PC-9 (cell line): ENCODE results near the gene GLS.

Experiments used
- EZH2 ChIP-seq: fragments of 200-600 bp; sonication (generic); IDR thresholded peaks from 2 replicates; pipeline ENCODE4 v1.8.0; 2017; ENCODE audit warnings: antibody characterized with exemption, low read depth
- TF ChIP-seq, protein P1 (sequence below): fragments of 200-600 bp; sonication (generic); conservative IDR thresholded peaks from 2 replicates; pipeline ENCODE4 v1.6.1; 2017; ENCODE audit warnings: mixed run types, antibody characterized with exemption, mild to moderate bottlenecking, moderate library complexity

DNA sequence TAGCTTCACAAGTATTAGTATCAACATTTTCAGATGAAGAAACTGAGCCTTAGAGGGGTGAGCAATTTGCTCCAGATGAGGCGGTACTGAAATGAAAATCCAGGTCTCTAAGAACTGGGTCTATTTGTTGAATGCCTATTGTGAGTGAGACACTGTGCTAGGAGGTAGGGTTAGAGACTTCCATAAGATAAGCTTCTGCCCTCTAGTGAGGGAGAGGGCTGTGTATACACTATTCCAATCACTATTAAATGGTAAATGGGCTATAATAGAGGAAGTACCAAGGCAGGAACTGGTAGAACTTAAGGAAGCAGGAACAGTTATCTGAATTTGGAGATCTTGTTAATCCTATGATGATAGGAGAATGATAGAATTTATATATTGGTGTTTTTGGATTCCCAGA is 23.6 kb upstream of the GLS start:
- TF ChIP-seq, protein P1, sequence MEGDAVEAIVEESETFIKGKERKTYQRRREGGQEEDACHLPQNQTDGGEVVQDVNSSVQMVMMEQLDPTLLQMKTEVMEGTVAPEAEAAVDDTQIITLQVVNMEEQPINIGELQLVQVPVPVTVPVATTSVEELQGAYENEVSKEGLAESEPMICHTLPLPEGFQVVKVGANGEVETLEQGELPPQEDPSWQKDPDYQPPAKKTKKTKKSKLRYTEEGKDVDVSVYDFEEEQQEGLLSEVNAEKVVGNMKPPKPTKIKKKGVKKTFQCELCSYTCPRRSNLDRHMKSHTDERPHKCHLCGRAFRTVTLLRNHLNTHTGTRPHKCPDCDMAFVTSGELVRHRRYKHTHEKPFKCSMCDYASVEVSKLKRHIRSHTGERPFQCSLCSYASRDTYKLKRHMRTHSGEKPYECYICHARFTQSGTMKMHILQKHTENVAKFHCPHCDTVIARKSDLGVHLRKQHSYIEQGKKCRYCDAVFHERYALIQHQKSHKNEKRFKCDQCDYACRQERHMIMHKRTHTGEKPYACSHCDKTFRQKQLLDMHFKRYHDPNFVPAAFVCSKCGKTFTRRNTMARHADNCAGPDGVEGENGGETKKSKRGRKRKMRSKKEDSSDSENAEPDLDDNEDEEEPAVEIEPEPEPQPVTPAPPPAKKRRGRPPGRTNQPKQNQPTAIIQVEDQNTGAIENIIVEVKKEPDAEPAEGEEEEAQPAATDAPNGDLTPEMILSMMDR = no peak
- no peak for TF ChIP-seq EZH2
